ENCODE measurements around the gene UBE2V1.

The UBE2V1 gene

DNA sequence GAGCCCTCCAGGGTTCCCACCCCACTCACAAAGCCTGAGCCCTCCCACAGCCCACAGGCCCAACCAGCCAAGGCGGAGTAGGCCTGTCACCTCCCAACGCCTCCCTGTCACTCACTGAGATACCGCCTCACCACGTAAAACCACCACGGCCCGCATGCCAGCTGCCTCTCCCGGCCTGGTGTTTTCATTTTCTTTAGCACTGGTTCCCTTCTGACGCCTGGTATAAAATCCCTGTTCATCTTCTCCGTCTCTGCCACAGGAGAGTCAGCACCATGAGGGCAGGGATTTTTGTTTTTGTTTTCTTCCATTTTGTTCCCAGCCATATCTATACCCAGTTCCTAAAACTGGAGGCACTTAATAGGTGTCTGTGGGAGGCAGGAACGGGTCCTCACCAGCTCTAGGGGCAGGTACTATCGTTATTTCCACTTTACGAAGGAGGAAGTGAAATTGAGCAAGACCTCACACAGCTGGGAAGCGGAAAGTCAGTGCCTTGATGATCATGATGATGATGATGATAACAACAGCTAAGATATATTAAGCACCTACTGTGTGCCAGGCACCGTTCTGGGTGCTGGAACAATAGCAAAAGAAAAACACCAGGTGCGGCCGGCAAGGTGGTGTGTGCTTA, 71.6 kb downstream of the UBE2V1 start:
- DNase-seq, result no peak

DNA sequence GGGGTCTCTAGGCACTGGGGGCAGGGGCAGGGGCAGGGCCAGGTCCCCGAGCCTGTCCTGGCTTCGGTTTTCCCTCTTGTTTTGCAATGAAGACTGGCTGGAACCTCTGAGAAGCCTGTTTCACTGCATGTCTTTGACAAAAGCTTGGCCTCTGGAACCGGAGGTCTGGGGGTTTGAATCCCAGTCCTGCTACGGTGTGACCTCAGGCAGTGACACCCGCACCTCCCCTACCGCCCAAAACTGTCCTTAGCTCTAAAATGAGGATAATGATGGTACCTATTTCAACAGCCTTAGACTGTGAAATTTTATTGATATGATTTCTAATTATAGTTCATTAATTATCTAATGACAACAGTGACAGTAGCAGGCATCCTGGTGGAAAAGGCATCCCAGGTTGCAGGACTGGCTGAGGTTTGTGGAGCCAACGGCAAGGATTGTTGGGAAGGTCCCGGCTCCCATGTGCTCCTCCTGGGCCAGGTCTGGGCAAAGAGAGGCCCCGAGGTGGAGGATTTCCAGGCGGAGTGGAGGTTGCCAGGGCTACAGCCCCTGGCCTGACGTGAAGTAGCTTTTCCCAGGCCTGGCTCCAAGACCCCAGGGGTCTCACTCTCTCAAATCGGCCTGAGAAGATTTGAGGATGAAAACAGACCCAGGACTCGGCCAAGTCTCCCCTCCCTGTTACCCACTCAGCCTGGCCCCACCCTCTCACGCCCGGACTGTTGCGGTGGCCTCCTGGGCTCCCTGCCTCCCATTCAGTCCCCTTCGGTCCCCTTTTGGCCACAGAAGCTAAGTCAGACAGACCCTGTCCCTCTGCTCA, 72.3 kb downstream of the UBE2V1 start:
- DNase-seq, result no peak

DNA sequence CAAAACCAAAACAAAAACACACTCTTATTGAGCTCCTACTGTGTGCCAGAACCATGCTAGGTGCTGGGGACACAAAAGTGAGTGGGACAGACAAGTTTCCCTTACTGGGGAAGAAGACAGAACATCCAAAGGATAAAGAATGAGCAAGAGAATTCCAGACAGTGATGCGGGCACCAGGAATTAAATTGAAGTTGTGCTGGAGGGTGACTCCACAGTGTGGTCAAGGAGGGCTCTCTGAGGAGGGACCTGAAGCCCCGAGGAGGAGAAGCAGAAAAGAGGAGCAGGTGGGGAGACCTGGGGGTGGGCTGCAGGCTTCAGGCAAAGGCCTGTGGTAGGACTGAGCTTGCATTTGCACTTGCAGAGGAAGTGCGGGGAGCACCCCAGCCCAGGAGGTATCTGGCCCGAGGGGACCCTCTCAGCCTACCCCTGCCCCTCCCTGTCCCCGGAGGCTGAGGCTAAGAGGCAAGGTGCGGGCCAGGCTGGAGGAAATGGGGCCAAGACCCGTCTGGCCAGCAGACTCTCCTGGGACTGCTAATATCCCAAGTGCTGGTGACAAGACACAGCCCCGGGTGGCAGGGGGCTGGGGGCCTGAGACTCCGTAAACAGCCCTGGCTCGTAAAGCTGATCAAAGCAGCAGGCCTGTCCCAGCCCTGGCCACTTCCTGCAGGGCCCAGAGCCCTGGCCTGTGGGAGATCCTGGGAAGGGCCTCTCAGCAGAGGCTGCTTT, 73.1 kb downstream of the UBE2V1 start:
- DNase-seq, result no peak

DNA sequence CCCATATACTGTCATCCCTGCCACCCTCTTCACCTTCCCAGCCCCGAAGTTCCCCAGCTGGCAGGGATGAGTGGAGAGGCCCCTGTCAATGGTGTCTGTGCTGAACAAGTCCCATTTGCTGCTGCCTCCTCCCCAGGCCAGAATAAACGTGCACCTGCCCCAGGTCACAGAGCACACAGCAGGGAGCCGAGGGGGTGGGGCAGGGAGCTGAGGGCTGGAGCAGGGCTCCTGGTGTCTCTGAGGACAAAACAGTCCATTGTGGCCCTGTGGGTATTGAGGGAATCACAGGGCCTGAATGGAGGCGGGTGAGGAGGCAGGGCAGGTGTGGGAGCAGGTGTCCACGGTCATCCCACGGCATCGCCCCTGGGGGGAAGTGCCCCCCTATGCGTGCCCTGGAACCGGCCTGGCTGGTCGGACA, 74.4 kb downstream of the UBE2V1 start:
- DNase-seq, result no peak

DNA sequence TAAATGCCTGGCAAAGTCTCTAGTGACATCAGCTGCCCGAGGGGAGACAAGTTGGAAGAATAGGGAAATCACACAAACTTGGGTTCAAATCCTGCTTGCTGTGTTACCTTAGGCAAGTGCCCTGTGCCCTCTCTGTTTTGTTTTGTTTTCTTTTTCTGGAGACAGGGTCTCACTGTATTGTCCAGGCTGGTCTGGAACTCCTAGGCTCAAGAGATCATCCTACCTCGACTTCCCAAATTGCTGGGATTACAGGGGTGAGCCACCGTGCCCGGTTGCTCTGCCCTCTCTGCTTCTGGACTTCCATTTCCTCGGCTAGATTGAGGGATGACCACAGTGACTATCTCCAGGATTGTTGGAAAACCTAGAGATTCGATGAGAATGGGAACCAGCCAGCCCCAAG, 74.8 kb downstream of the UBE2V1 start:
- DNase-seq, result no peak

DNA sequence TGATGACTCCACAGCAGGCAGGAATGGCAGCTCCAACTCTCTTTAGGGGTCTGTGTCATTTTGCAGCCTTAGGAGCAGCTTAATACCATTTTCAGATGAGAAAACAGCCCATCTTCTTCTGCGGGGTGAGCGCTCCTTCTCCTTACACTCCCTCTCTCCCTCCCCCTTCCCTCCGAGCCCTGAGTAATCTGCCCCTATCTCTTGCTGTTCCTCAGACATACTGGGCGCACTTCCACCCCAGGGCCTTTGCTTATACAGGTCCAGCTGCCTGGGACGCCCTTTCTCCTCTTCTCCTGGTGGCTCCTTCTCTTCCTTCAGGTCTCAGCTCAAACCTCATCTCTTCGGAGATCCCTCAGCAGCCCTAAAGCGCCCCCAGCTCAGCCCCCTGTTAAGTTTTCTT, 75.4 kb downstream of the UBE2V1 start:
- DNase-seq, result no peak

DNA sequence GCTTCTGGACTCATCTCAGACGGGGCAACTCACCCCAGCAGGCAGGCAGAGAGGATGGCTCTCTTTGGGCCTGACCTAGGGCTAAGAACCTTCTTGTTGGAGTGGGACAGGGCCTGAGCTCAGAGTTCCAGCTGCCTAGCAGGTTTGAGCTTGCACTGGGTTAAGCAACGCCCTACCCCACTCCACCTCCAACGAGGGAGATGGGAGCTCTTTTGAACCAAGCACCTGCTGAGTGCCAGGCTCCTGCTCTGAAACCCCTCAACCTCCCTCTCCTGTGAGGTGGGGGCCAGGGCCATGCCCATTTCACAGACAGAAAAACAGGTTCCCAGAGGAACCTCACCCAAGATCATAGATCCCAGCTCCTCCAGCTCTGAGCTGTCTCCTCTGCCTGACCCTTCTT, 75.8 kb downstream of the UBE2V1 start:
- DNase-seq, result no peak

DNA sequence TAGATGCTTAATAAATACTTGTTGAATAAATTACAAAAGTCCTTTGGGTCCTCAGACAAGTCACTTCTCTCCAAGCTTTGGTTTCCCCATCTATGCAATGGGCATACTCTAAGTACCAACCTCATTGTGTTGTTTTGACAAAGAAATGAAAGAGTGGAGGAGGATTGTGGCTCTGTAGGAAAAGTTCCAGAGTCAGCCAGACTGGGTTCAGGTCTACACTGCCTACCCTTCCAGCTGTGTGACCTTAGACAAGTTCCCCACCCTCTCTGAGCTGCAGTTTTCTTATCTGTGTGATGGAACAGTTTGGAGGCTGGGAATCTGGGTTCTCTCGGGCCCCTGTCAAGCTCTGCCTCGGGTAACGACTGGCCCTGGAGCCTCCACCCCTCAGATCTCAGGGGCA, 76.2 kb downstream of the UBE2V1 start:
- DNase-seq, result no peak

DNA sequence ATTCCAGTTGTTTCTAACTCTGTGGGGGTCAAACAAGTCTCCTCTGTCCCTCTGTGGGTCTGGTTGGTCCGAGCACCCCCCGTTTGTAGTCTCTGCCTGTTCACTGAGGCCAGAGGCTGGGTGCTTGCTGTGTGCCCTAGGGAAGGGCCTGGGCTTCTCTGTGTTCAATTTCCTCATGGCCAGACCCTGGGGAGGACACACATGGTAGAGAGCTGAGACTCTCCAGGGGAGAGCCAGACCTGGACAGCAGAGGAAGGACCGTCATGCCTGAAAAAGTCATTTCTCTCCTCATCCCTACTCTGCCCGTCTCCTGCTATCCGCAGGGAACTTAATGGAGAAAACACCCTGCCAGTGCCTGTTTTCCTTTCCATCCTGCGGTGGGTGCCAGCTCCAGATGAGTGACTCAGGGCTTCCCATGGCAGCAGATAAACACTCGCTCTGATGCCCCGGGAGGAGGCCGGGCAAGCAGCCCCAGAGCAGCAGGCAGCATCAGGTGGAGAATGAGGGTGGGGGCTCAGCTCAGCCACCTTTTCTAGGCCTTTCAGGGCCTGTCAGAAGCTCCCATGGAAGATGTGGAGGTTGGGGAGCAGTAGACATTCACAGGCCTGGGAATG, 78.3 kb downstream of the UBE2V1 start:
- no peak for DNase-seq

DNA sequence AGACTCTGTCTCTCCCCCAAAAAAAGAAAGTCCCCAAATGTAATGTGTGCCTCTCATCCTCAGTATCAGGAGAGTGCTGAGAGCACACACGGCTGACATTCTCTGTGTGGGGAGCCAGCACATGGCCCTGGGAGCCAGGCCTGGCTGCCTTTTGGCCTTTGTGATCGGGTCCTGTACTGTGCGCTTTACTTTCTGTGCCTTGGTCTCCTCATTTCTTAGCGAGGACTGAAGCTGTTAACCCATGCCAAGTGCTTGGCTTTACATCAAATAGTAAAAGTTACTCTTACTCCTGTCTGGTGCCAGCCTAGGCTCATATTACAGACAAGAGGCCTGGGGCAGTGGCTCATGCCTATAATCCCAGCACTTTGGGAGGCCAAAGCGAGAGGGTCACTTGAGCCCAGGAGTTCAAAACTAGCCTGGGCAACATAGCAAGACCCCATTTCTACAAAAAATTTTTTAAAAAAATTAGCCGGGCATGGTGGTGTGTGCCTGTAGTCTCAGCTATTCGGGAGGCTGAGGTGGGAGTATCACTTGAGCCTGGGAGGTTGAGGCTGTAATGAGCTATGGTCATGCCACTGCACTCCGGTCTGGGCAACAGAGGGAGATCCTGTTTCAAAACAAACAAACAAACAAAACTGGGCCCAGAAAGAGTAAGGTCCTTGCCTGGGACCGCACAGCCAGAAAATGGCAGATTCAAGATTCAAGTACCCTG, 79.8 kb downstream of the UBE2V1 start:
- no peak for DNase-seq
